Activated CD4-positive, CD25-positive, alpha-beta regulatory T cell (primary cell): ENCODE results near the gene TTC16.
"Not testable (repeated sequence)": the region's sequence is repeated elsewhere in the genome, so short reads cannot be mapped to it uniquely, and the experiment has no call there.

ENCODE experiments used
- DNase-seq, 4 experiments: peaks; one replicate each; lab custom pipeline; 2025; lab: John Stamatoyannopoulos, UW

The TTC16 gene

GRCh38 chr9:127769101-127769500 is 53.2 kb downstream of the TTC16 start:
- no peak for DNase-seq

- DNase-seq = no peak
Measured at GRCh38 chr9:127769929-127770582, 54.2 kb downstream of the TTC16 start.

GRCh38 chr9:127770583-127770904 is 54.7 kb downstream of the TTC16 start:
- no peak for DNase-seq

GRCh38 chr9:127770905-127771569 is 55.2 kb downstream of the TTC16 start:
- DNase-seq = peak; percentile 91 to 97 (median 94)

GRCh38 chr9:127771570-127772189 is 55.8 kb downstream of the TTC16 start:
- DNase-seq = no peak

GRCh38 chr9:127772603-127773002 is 56.7 kb downstream of the TTC16 start:
- DNase-seq = no peak

GRCh38 chr9:127773272-127773671 is 57.4 kb downstream of the TTC16 start:
- DNase-seq = no peak

- DNase-seq = no peak
Measured at GRCh38 chr9:127773981-127774380, 58.1 kb downstream of the TTC16 start.

GRCh38 chr9:127776195-127776923 is 60.5 kb downstream of the TTC16 start:
- DNase-seq = peak; percentile 17 to 63 (median 44)

GRCh38 chr9:127776924-127777289 is 61.0 kb downstream of the TTC16 start:
- no peak for DNase-seq

GRCh38 chr9:127777368-127777980 is 61.6 kb downstream of the TTC16 start:
- no peak for DNase-seq

GRCh38 chr9:127778280-127779135 is 62.6 kb downstream of the TTC16 start, which contains the start of gene SH2D3C:
Gene SH2D3C, minus strand, starts transcription at chr9:127778666. Its CDS starts 39 bp downstream, at chr9:127778627.
- DNase-seq = peak in 1 of 4 experiments; percentile 25

GRCh38 chr9:127779136-127779981 is 63.5 kb downstream of the TTC16 start:
- DNase-seq = peak in 1 of 4 experiments; percentile 26

- DNase-seq = no peak
Measured at GRCh38 chr9:127780126-127780885, 64.4 kb downstream of the TTC16 start.

GRCh38 chr9:127780909-127781308 is 65.0 kb downstream of the TTC16 start:
- not testable (repeated sequence) for DNase-seq
